H9 (cell line): Measurements from ENCODE around the gene CORO2B. TPM values are rescaled to one million over a fixed set of nuclear protein-coding genes. Genes with fewer than 3 reads are reported as not detected.

ENCODE experiments used
- DNase-seq: peaks from one replicate; pipeline ENCODE4 v3.0.0-alpha.2; 2017
- H2AFZ ChIP-seq: one replicate; pipeline ENCODE4 v1.6.1; 2013; ENCODE audit warnings: mild to moderate bottlenecking, low read length, control low read depth, moderate library complexity
- H2AK5ac ChIP-seq: 2 replicates; pipeline ENCODE4 v1.6.1; 2013; ENCODE audit warnings: low read length, control low read depth, mixed read lengths; ENCODE audit not compliant: insufficient read length
- H2BK120ac ChIP-seq: one replicate; pipeline ENCODE4 v1.6.1; 2013; ENCODE audit warnings: low read depth, mild to moderate bottlenecking, low read length, control low read depth, inconsistent platforms; ENCODE audit not compliant: poor library complexity, severe bottlenecking
- H2BK12ac ChIP-seq: 2 replicates; pipeline ENCODE4 v1.6.1; 2013; ENCODE audit warnings: low read length, control low read depth, mixed read lengths, low read depth; ENCODE audit not compliant: insufficient read length
- H2BK15ac ChIP-seq: 2 replicates; pipeline ENCODE4 v1.6.1; 2013; ENCODE audit warnings: low read depth, low read length, control low read depth
- H2BK20ac ChIP-seq: one replicate; pipeline ENCODE4 v1.6.1; 2013; ENCODE audit warnings: low read depth, mild to moderate bottlenecking, low read length, control low read depth, inconsistent platforms; ENCODE audit not compliant: poor library complexity, severe bottlenecking
- H2BK5ac ChIP-seq: 2 replicates; pipeline ENCODE4 v1.6.1; 2013; ENCODE audit warnings: low read length, control low read depth, mixed read lengths; ENCODE audit not compliant: insufficient read length
- H3K14ac ChIP-seq: 2 replicates; pipeline ENCODE4 v1.6.1; 2013; ENCODE audit warnings: low read length, control low read depth; ENCODE audit not compliant: insufficient read depth
- H3K18ac ChIP-seq: 2 replicates; pipeline ENCODE4 v1.6.1; 2013; ENCODE audit warnings: low read depth, mild to moderate bottlenecking, mixed read lengths, low read length, control low read depth; ENCODE audit not compliant: insufficient read length
- H3K23ac ChIP-seq: 2 replicates; pipeline ENCODE4 v1.6.1; 2013; ENCODE audit warnings: low read length, control low read depth, mixed read lengths, low read depth; ENCODE audit not compliant: insufficient read length
- H3K23me2 ChIP-seq: 2 replicates; pipeline ENCODE4 v1.6.1; 2013; ENCODE audit warnings: low read depth, mild to moderate bottlenecking, mixed read lengths, low read length, control low read depth; ENCODE audit not compliant: insufficient read length, poor library complexity, severe bottlenecking
- H3K27ac ChIP-seq: 2 replicates; pipeline ENCODE4 v1.5.1; 2013; ENCODE audit warnings: low read length, control low read depth, mixed read lengths, low read depth; ENCODE audit not compliant: insufficient read length
- H3K27me3 ChIP-seq: 2 replicates; pipeline ENCODE4 v1.6.1; 2013; ENCODE audit warnings: low read length, control low read depth, inconsistent platforms; ENCODE audit not compliant: insufficient read depth
- H3K4ac ChIP-seq: 2 replicates; pipeline ENCODE4 v1.6.1; 2013; ENCODE audit warnings: low read depth, mild to moderate bottlenecking, control low read depth, inconsistent platforms, low read length, moderate library complexity
- H3K4me1 ChIP-seq: 2 replicates; pipeline ENCODE4 v1.6.1; 2013; ENCODE audit warnings: low read length, control low read depth, inconsistent platforms; ENCODE audit not compliant: insufficient read depth
- H3K4me2 ChIP-seq: 2 replicates; pipeline ENCODE4 v1.6.1; 2013; ENCODE audit warnings: low read length, control low read depth, mixed read lengths; ENCODE audit not compliant: insufficient read length, insufficient read depth
- H3K56ac ChIP-seq: 2 replicates; pipeline ENCODE4 v1.6.1; 2013; ENCODE audit warnings: low read depth, mild to moderate bottlenecking, mixed read lengths, low read length, control low read depth; ENCODE audit not compliant: insufficient read length
- H3K79me1 ChIP-seq: 2 replicates; pipeline ENCODE4 v1.6.1; 2013; ENCODE audit warnings: low read depth, mild to moderate bottlenecking, moderate library complexity, low read length, control low read depth, inconsistent platforms; ENCODE audit not compliant: insufficient read depth, poor library complexity, severe bottlenecking
- H3K79me2 ChIP-seq: 2 replicates; pipeline ENCODE4 v1.6.1; 2013; ENCODE audit warnings: low read length, control low read depth, inconsistent platforms; ENCODE audit not compliant: insufficient read depth
- H3K9ac ChIP-seq: 2 replicates; pipeline ENCODE4 v1.6.1; 2013; ENCODE audit warnings: low read length, control low read depth, mixed read lengths; ENCODE audit not compliant: insufficient read length; ENCODE audit errors: extremely low read depth
- H3K9me3 ChIP-seq: one replicate; pipeline ENCODE4 v1.6.1; 2013; ENCODE audit warnings: low read depth, low read length, inconsistent platforms; ENCODE audit not compliant: control insufficient read depth
- H3T11ph ChIP-seq: one replicate; pipeline ENCODE4 v1.6.1; 2013; ENCODE audit warnings: mild to moderate bottlenecking, low read length, control low read depth, inconsistent platforms
- H4K20me1 ChIP-seq: one replicate; pipeline ENCODE4 v1.6.1; 2013; ENCODE audit not compliant: control insufficient read depth, insufficient read length, insufficient read depth
- H4K5ac ChIP-seq: 2 replicates; pipeline ENCODE4 v1.6.1; 2013; ENCODE audit warnings: low read depth, mild to moderate bottlenecking, mixed read lengths, low read length, control low read depth; ENCODE audit not compliant: insufficient read length
- H4K8ac ChIP-seq: replicated peaks from 2 replicates; pipeline ENCODE4 v1.6.1; 2013; ENCODE audit warnings: low read length, control low read depth, mixed read lengths, low read depth; ENCODE audit not compliant: insufficient read length
- H4K91ac ChIP-seq: 2 replicates; pipeline ENCODE4 v1.6.1; 2013; ENCODE audit warnings: low read depth, mild to moderate bottlenecking, moderate library complexity, mixed read lengths, low read length, control low read depth; ENCODE audit not compliant: insufficient read length
- H3K27ac Mint-ChIP-seq, 3 experiments: 2 replicates in 2 of 3; 3 replicates in 1 of 3; pipeline ENCODE4 v1.8.0; 2020 to 2021; ENCODE audit warnings: mixed read lengths in 3 of 3, mild to moderate bottlenecking in 1 of 3, moderate library complexity in 1 of 3
- H3K27me3 Mint-ChIP-seq: 2 replicates; pipeline ENCODE4 v1.8.0; 2021; ENCODE audit warnings: low read depth, mild to moderate bottlenecking, moderate library complexity, mixed read lengths
- H3K36me3 Mint-ChIP-seq, 3 experiments: 2 replicates in 2 of 3; 3 replicates in 1 of 3; pipeline ENCODE4 v1.8.0; 2020 to 2021; ENCODE audit warnings: low read depth in 3 of 3, mixed read lengths in 3 of 3; ENCODE audit not compliant: insufficient read depth in 1 of 3
- H3K4me1 Mint-ChIP-seq, 2 experiments: 2 replicates each; pipeline ENCODE4 v1.8.0; 2020; ENCODE audit warnings: mixed read lengths in 2 of 2
- H3K4me3 Mint-ChIP-seq, 2 experiments: 2 replicates in 1 of 2; 3 replicates in 1 of 2; pipeline ENCODE4 v1.8.0; 2020 to 2021; ENCODE audit warnings: mild to moderate bottlenecking in 2 of 2, mixed read lengths in 2 of 2, moderate library complexity in 1 of 2
- H3K9me3 Mint-ChIP-seq, 2 experiments: 2 replicates in 1 of 2; 3 replicates in 1 of 2; pipeline ENCODE4 v1.8.0; 2020; ENCODE audit warnings: mild to moderate bottlenecking in 2 of 2, mixed read lengths in 2 of 2, moderate library complexity in 1 of 2
- WGBS: extraction: QIAGEN DNeasy Blood & Tissue Kit; methylation state at CpG from one replicate; pipeline ENCODE4 v1.1.7; 2013; ENCODE audit warnings: missing lambda C conversion rate, low lambda C conversion rate, mixed read lengths; ENCODE audit not compliant: insufficient read length; ENCODE audit errors: extremely low coverage; 5-methylcytosine and 5-hydroxymethylcytosine counted together
- total RNA-seq: library from RNA; stranded (reverse); gene quantifications from 2 replicates; pipeline ENCODE4 v1.2.1, GENCODE V29; 2021
- TF ChIP-seq, protein P1 (sequence below): fragments of 200-600 bp; sonication (generic); conservative IDR thresholded peaks from 3 replicates; pipeline ENCODE4 v1.8.0; 2021; ENCODE audit warnings: antibody characterized with exemption, mild to moderate bottlenecking

Gene CORO2B
- total RNA-seq, 1 experiment from 2014 or later: 3.1 TPM

DNA sequence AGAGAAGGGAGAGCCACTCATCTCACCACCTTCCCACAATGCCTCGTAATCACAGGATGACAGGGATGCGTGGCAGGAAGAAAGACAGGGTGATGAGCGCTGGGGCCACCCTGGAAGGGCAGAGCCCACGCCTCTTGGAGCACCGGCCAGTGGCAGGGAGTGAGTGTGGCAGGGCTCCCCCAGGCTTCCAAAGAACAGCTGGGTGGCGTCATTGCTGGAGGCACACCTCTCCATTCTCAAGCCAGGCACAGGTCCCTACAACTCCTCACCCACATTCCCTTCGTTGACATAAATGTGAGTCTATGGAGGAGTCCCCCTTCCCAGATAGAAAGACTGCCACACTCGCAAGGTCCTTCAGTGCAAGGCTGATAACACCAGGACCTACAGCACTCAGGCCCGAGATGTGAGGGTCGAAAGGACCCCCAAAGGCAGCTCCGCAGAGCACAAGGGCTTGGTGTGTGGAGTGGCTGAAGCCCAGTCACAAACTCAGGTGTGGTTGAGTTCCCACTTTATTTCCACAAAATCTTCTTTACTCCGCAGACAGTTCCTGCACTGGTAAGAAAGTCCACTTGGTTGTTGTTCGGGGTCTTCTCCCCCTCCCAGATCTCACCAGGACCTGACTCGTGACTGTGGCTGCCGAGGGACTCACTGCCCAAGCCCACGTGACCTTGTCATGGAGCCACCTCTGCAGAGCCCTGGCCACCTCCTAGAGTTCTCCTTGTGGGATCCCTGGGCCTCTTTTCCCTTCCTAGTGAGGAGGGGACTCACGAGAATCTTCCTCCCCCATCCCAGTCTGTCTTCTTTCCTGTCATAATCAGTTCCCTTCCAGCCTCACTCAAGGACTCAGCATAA lies 22.4 kb upstream of the CORO2B start:
- peak; percentile 18 for DNase-seq
- Histone ChIP-seq H3K79me1 (no peaks in the 10 kb centered on the region), H2BK120ac (no peak overlapping the region), H2AK5ac (no peak overlapping the region), H4K5ac (no peak overlapping the region), H3T11ph (no peak overlapping the region), H2BK20ac (no peak overlapping the region), H3K27ac (no peak overlapping the region), H3K14ac (no peak overlapping the region), H3K79me2 (no peaks in the 10 kb centered on the region), H3K4me1 (peaks cover 4% of the 10 kb centered on the region; the same call in 1 of the 2 replicates), H2AFZ (no peak overlapping the region), H2BK5ac (no peak overlapping the region), H3K27me3 (no peaks in the 10 kb centered on the region; the same call in 1 of the 2 replicates), H2BK12ac (no peak overlapping the region), H3K56ac (no peak overlapping the region), H2BK15ac (no peak overlapping the region), H3K4ac (no peak overlapping the region), H4K8ac (no peak overlapping the region), H3K18ac (no peak overlapping the region), H3K23ac (no peak overlapping the region), H3K4me2 (no peak overlapping the region), H4K20me1 (no peaks in the 10 kb centered on the region), H3K23me2 (peaks cover 15% of the 10 kb centered on the region), H4K91ac (no peak overlapping the region), H3K9ac (no peak overlapping the region), H3K9me3 (no peaks in the 10 kb centered on the region)
- peaks cover 23 to 32% of the 10 kb centered on the region in 2 experiments for H3K4me1 Mint-ChIP-seq
- H3K9me3 Mint-ChIP-seq: peaks cover 0 to 3% of the 10 kb centered on the region in 2 experiments; a peak in 2 of 5 replicates
- TF ChIP-seq, protein P1, sequence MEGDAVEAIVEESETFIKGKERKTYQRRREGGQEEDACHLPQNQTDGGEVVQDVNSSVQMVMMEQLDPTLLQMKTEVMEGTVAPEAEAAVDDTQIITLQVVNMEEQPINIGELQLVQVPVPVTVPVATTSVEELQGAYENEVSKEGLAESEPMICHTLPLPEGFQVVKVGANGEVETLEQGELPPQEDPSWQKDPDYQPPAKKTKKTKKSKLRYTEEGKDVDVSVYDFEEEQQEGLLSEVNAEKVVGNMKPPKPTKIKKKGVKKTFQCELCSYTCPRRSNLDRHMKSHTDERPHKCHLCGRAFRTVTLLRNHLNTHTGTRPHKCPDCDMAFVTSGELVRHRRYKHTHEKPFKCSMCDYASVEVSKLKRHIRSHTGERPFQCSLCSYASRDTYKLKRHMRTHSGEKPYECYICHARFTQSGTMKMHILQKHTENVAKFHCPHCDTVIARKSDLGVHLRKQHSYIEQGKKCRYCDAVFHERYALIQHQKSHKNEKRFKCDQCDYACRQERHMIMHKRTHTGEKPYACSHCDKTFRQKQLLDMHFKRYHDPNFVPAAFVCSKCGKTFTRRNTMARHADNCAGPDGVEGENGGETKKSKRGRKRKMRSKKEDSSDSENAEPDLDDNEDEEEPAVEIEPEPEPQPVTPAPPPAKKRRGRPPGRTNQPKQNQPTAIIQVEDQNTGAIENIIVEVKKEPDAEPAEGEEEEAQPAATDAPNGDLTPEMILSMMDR: no peak
- peaks cover 45% of the 10 kb centered on the region for H3K27me3 Mint-ChIP-seq
- 0 out of 7 replicates have a peak, but pooled peaks cover 0 to 2% (median 0%) of the 10 kb centered on the region in 3 experiments for H3K36me3 Mint-ChIP-seq
- no CpG with 5 or more reads among the region's 17 CpGs for WGBS
- no peak overlapping the region for H3K4me3 Mint-ChIP-seq
- no peak overlapping the region; a peak in 1 of 7 replicates for H3K27ac Mint-ChIP-seq
